ENCODE data around the gene VCL. TPM values are rescaled to one million over a fixed set of nuclear protein-coding genes. Genes with fewer than 3 reads are reported as not detected.
A peak's percentile ranks its signal among the peaks of the same experiment; 100 is the strongest.

VCL gene
- total and polyA plus RNA-seq, 9 of the 15 experiments (the other 6 are each of a cell fraction or from before 2014, with no cell fraction given): 29.8 to 186 (median 76.4) TPM

GRCh38 chr10:73973427-73973826 is 24.5 kb upstream of the VCL start (continued):
- TF ChIP-seq MED1 (CRISPR knock-in tag; IDR thresholded peaks at IDR 0.05; ENCODE audit: borderline replicate concordance) (no peak), NFIC (IDR thresholded peaks at IDR 0.05) (no peak), U2AF2 (optimal IDR thresholded peaks at IDR 0.05; ENCODE audit: low read depth, low read length) (no peak), MAFG (tag; conservative IDR thresholded peaks at IDR 0.05) (peak; percentile 84), LEF1 (IDR thresholded peaks at IDR 0.05) (no peak), IRF1 (CRISPR knock-in tag; IDR thresholded peaks at IDR 0.05; ENCODE audit: borderline replicate concordance) (no peak), ZNF263 (CRISPR knock-in tag; IDR thresholded peaks at IDR 0.05; ENCODE audit: borderline replicate concordance) (no peak), ZNF518B (CRISPR knock-in tag; IDR thresholded peaks at IDR 0.05) (no peak), GABPB2 (CRISPR knock-in tag; conservative IDR thresholded peaks at IDR 0.05) (no peak), WHSC1 (IDR thresholded peaks at IDR 0.05; ENCODE audit: low read length) (no peak), ZNF316 (IDR thresholded peaks at IDR 0.05) (peak; percentile 93), MAFK (IDR thresholded peaks at IDR 0.05; ENCODE audit: low read length) (peak; percentile 54; the same call in 1 of the 2 replicates), GATA2 (CRISPR knock-in tag; IDR thresholded peaks at IDR 0.05) (no peak), NUFIP1 (IDR thresholded peaks at IDR 0.05; ENCODE audit: partially characterized antibody) (no peak), ZFPM2 (CRISPR knock-in tag; IDR thresholded peaks at IDR 0.05) (no peak), ZNF609 (CRISPR knock-in tag; IDR thresholded peaks at IDR 0.05; ENCODE audit: borderline replicate concordance) (no peak), KAT8 (IDR thresholded peaks at IDR 0.05; ENCODE audit: low read depth) (no peak), ZNF24 (IDR thresholded peaks at IDR 0.05) (no peak), YBX1 (IDR thresholded peaks at IDR 0.05) (no peak), PHTF2 (CRISPR knock-in tag; IDR thresholded peaks at IDR 0.05) (no peak), ATF3 (IDR thresholded peaks at IDR 0.05) (no peak), ATF3 (CRISPR knock-in tag; conservative IDR thresholded peaks at IDR 0.05) (no peak)

Measured in K562 (cell line).